Stomach (tissue), 9 donors: ENCODE measurements around the gene TMED9. TPM values are rescaled to one million over a fixed set of nuclear protein-coding genes. Genes with fewer than 3 reads are reported as not detected.

Experiments
- DNase-seq, 2 donors: peaks; one replicate each; pipeline versions ENCODE4 v3.0.0 to v3.0.0-alpha.2; 2013 to 2019
- H3K27ac ChIP-seq, 5 donors: fragments of 200-600 bp in 4 of 5; sonication (generic) in 4 of 5; one replicate each; pipeline ENCODE4 v1.5.1; 2013 to 2019; ENCODE audit warnings: mild to moderate bottlenecking in 1 of 5, moderate library complexity in 1 of 5
- H3K27me3 ChIP-seq, 3 donors: fragments of 200-600 bp; sonication (generic); one replicate each; pipeline ENCODE4 v1.5.1; 2017 to 2019; ENCODE audit warnings: mixed run types in 1 of 3
- H3K36me3 ChIP-seq, 4 donors: fragments of 200-600 bp; sonication (generic); 1 replicate in 3 of 4; 2 replicates in 1 of 4; pipeline ENCODE4 v1.5.1; 2016 to 2019
- H3K4me1 ChIP-seq, 4 donors: fragments of 200-600 bp; sonication (generic); one replicate each; pipeline ENCODE4 v1.5.1; 2016 to 2019
- H3K4me3 ChIP-seq, 4 donors: fragments of 200-600 bp; sonication (generic) in 3 of 4; one replicate each; pipeline ENCODE4 v1.5.1; 2016 to 2019; ENCODE audit warnings: mild to moderate bottlenecking in 1 of 4
- H3K9me3 ChIP-seq, 4 donors: fragments of 200-600 bp; sonication (generic); one replicate each; pipeline ENCODE4 v1.5.1; 2016 to 2019
- EP300 ChIP-seq: sonication (generic); formaldehyde crosslinking; IDR thresholded peaks from one replicate; pipeline ENCODE4 v1.6.1; 2017; ENCODE audit warnings: antibody characterized with exemption
- POLR2A ChIP-seq, 4 donors: fragments of 450-650 bp; IDR thresholded peaks; one replicate each; pipeline ENCODE4 v1.6.1; 2016; ENCODE audit warnings: antibody characterized with exemption in 4 of 4, control low read depth in 2 of 4, mild to moderate bottlenecking in 1 of 4, moderate library complexity in 1 of 4
- POLR2AphosphoS5 ChIP-seq, 3 donors: sonication (generic); formaldehyde crosslinking; IDR thresholded peaks; one replicate each; pipeline ENCODE4 v1.6.1; 2016; ENCODE audit warnings: antibody characterized with exemption in 3 of 3
- WGBS, 5 donors: extraction: QIAGEN DNeasy Blood & Tissue Kit in 3 of 5; methylation state at CpG; one replicate each; pipeline versions ENCODE4 v1.1.5 to v1.1.7; 2013 to 2018; 5-methylcytosine and 5-hydroxymethylcytosine counted together
- intact Hi-C: fragments of 100-400 bp; cut with DNase I; formaldehyde crosslinking; loops from one replicate; pipeline ENCODE4 v1.15.1; 2023; ENCODE audit warnings: low total_unique reads
- polyA plus RNA-seq, 3 donors: library from polyadenylated mRNA; stranded (reverse); fragments of 200-250 nt; gene quantifications; one replicate each; pipeline ENCODE4 v1.2.3, GENCODE V29; 2013
- total RNA-seq, 5 donors: library from RNA; depleted of rRNA; stranded (reverse); fragments of >200 nt; gene quantifications; one replicate each; pipeline versions ENCODE4 v1.1.0 to v1.2.3, GENCODE V29; 2014 to 2016
- TF ChIP-seq, protein P1 (sequence below), 7 experiments: fragments of 450-650 bp in 4 of 7; fragments of 200-600 bp in 3 of 7; sonication (generic) in 3 of 7; IDR thresholded peaks; one replicate each; pipeline ENCODE4 v1.5.1; 2016 to 2019; ENCODE audit warnings: antibody characterized with exemption in 7 of 7, control low read depth in 2 of 7, mild to moderate bottlenecking in 1 of 7
- donor health status: healthy with polysubstance abuse.
- donor health status: Bipolar disorder and iron deficiency.
- donor health status: healthy.

Gene TMED9
- total and polyA plus RNA-seq, 8 donors: 9.3 to 115 (median 86.5) TPM

DNA sequence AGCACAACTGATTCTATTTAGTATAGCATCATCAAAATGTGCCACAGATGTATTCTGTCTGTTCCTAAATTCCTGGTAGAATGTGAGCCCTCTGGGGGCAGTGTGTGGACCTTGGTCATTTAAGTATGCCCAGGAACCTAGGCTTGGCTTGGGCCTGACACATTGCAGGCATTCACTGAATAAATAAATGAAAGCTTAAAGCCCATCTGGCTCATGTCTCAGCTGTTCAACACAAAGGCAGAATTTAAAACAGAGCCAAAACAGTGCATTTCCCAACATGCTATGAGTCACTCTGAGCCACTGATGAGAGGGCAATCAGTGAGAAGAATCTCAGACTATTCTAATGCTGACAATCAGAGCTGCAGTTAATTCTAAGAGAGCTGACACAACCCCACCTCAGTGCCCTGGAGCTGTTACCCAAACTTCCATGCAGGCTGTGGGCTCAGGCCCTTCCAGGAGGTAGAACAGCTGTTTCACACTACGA, 45.7 kb upstream of the TMED9 start:
- DNase-seq: peak in 1 of 2 donors; percentile 54
- 68 to 84% (median 75%) methylated on average over 1 of the region's 1 CpG for WGBS, 5 donors

DNA sequence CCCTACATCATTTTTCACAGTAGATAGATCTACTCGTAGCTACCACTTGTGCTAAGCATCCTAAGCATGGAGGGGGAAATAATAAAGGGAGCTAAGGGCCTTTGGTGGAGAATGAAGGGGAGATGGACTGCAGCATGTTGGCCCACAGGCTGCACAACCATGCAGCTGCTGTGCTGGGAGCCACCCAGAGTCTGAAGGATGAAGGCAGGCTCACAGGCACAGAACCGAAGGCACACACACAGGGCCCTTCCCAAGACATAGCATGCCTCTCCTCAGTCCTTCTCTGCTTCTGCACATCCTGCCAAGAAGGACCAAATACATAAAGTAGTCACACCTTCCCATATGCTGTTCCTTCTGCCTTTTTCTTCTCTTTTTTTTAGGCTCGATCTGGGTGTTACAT, 44.3 kb upstream of the TMED9 start:
- H3K4me1 ChIP-seq: peaks cover 23 to 86% (median 54%) of the 10 kb centered on the region in 4 donors
- H3K27me3 ChIP-seq: no peaks in the 10 kb centered on the region
- H3K9me3 ChIP-seq: no peaks in the 10 kb centered on the region
- TF ChIP-seq EP300: no peak
- TF ChIP-seq POLR2AphosphoS5 (IDR thresholded peaks at IDR 0.05): no peak
- TF ChIP-seq, protein P1, sequence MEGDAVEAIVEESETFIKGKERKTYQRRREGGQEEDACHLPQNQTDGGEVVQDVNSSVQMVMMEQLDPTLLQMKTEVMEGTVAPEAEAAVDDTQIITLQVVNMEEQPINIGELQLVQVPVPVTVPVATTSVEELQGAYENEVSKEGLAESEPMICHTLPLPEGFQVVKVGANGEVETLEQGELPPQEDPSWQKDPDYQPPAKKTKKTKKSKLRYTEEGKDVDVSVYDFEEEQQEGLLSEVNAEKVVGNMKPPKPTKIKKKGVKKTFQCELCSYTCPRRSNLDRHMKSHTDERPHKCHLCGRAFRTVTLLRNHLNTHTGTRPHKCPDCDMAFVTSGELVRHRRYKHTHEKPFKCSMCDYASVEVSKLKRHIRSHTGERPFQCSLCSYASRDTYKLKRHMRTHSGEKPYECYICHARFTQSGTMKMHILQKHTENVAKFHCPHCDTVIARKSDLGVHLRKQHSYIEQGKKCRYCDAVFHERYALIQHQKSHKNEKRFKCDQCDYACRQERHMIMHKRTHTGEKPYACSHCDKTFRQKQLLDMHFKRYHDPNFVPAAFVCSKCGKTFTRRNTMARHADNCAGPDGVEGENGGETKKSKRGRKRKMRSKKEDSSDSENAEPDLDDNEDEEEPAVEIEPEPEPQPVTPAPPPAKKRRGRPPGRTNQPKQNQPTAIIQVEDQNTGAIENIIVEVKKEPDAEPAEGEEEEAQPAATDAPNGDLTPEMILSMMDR (IDR thresholded peaks at IDR 0.05): no peak
- no peak for TF ChIP-seq POLR2A (IDR thresholded peaks at IDR 0.05)
- peaks cover 5 to 17% (median 9%) of the 10 kb centered on the region in 4 donors for H3K36me3 ChIP-seq
- no peak overlapping the region for H3K4me3 ChIP-seq
- no peak for DNase-seq
- intact Hi-C loops: no loop called here
- 65 to 77% (median 72%) methylated on average over 3 of the region's 3 CpGs for WGBS, 5 donors
- H3K27ac ChIP-seq: peak overlapping the region in 4 of 5 donors; percentile 7 to 46 (median 26)

More for the DNA sequence above, 45.7 kb upstream of the TMED9 start:
- peak; percentile 71 to 94 (median 80) for TF ChIP-seq POLR2AphosphoS5 (IDR thresholded peaks at IDR 0.05)
- peak; percentile 67 for TF ChIP-seq EP300
- no peak for TF ChIP-seq POLR2A (IDR thresholded peaks at IDR 0.05)
- TF ChIP-seq, protein P1 (IDR thresholded peaks at IDR 0.05): no peak
- Histone ChIP-seq H3K36me3 (peaks cover 0 to 15% (median 8%) of the 10 kb centered on the region in 4 donors), H3K27me3 (no peaks in the 10 kb centered on the region), H3K9me3 (no peaks in the 10 kb centered on the region), H3K4me1 (peaks cover 12 to 78% (median 50%) of the 10 kb centered on the region in 4 donors), H3K27ac (peak overlapping the region; percentile 7 to 86 (median 81)), H3K4me3 (no peak overlapping the region)
- intact Hi-C loops: no loop called here

- H3K9me3 ChIP-seq: no peaks in the 10 kb centered on the region
- intact Hi-C loops: no loop called here
- no peak for DNase-seq
- peaks cover 5 to 18% (median 9%) of the 10 kb centered on the region in 4 donors for H3K36me3 ChIP-seq
- 38 to 62% (median 50%) methylated on average over 1 of the region's 1 CpG for WGBS, 5 donors
- peak overlapping the region in 3 of 5 donors; percentile 10 to 46 (median 32) for H3K27ac ChIP-seq
- H3K4me3 ChIP-seq: no peak overlapping the region
- H3K27me3 ChIP-seq: no peaks in the 10 kb centered on the region
- TF ChIP-seq POLR2A (IDR thresholded peaks at IDR 0.05) (no peak), EP300 (no peak), POLR2AphosphoS5 (IDR thresholded peaks at IDR 0.05) (no peak)
- TF ChIP-seq, protein P1 (IDR thresholded peaks at IDR 0.05): no peak
- peaks cover 30 to 86% (median 56%) of the 10 kb centered on the region in 4 donors for H3K4me1 ChIP-seq
Measured at GRCh38 chr5:177548495-177548894, 43.5 kb upstream of the TMED9 start.

DNA sequence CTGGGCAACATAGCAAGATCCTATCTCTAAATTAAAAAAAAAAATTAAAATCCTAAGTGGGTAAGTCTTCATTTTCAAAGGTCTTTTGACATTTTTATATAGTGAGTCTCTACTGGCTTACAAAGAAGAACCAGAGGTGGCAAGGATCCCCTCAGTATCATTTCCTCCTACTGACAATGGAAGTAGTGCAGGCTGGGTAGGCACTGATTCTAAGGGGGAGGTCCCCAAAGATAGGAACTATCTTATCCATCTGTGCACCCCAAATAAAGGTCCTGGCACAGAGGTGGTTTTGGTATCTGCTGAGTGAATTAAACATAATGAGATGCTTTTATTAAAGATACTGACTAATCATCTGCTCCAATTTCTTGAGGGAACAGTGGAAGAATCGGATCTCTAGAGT, 41.9 kb upstream of the TMED9 start:
- Histone ChIP-seq H3K36me3 (peaks cover 5 to 18% (median 9%) of the 10 kb centered on the region in 4 donors), H3K27ac (no peak overlapping the region), H3K9me3 (no peaks in the 10 kb centered on the region), H3K4me1 (peaks cover 33 to 81% (median 59%) of the 10 kb centered on the region in 4 donors), H3K27me3 (no peaks in the 10 kb centered on the region), H3K4me3 (no peak overlapping the region)
- TF ChIP-seq POLR2A (IDR thresholded peaks at IDR 0.05): no peak
- no peak for TF ChIP-seq EP300
- TF ChIP-seq POLR2AphosphoS5 (IDR thresholded peaks at IDR 0.05): no peak
- TF ChIP-seq, protein P1 (IDR thresholded peaks at IDR 0.05): no peak
- DNase-seq: no peak
- intact Hi-C loops: no loop called here
- WGBS, 5 donors: 75 to 93% (median 86%) methylated on average over 1 of the region's 1 CpG
